DMS 273 (cell line): ENCODE data around the gene KCNH6.

Experiments used
- DNase-seq: peaks from one replicate; lab custom pipeline; 2025; ENCODE audit not compliant: unreplicated experiment; lab: John Stamatoyannopoulos, UW

Gene KCNH6

GRCh38 chr17:63486317-63487013 lies 36.7 kb upstream of the KCNH6 start:
- DNase-seq = no peak

GRCh38 chr17:63487014-63487339 lies 36.2 kb upstream of the KCNH6 start:
- DNase-seq = no peak

- no peak for DNase-seq
Measured at GRCh38 chr17:63488851-63489250, 34.3 kb upstream of the KCNH6 start.

- peak; percentile 25 for DNase-seq
Measured at GRCh38 chr17:63489291-63489690, 33.9 kb upstream of the KCNH6 start.

GRCh38 chr17:63490329-63490728 lies 32.8 kb upstream of the KCNH6 start:
- DNase-seq = no peak

DNA sequence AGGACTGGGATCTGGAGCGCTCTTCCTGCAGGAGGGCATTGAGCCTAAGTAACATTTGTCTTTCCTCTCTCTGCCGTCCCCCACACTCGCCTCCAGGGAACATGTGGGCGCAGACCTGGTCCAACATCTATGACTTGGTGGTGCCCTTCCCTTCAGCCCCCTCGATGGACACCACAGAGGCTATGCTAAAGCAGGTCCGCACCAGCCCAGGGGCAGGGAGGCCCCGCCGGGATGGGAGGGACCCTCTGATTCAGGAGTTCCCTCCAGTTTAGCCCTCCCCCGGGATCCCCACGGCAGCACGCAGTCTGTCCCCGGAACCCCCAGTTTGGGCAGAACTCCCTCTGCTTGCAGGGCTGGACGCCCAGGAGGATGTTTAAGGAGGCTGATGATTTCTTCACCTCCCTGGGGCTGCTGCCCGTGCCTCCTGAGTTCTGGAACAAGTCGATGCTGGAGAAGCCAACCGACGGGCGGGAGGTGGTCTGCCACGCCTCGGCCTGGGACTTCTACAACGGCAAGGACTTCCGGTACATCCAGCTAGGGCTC lies 32.2 kb upstream of the KCNH6 start:
- no peak for DNase-seq

- DNase-seq = no peak
Measured at GRCh38 chr17:63491413-63491812, 31.7 kb upstream of the KCNH6 start.

DNA sequence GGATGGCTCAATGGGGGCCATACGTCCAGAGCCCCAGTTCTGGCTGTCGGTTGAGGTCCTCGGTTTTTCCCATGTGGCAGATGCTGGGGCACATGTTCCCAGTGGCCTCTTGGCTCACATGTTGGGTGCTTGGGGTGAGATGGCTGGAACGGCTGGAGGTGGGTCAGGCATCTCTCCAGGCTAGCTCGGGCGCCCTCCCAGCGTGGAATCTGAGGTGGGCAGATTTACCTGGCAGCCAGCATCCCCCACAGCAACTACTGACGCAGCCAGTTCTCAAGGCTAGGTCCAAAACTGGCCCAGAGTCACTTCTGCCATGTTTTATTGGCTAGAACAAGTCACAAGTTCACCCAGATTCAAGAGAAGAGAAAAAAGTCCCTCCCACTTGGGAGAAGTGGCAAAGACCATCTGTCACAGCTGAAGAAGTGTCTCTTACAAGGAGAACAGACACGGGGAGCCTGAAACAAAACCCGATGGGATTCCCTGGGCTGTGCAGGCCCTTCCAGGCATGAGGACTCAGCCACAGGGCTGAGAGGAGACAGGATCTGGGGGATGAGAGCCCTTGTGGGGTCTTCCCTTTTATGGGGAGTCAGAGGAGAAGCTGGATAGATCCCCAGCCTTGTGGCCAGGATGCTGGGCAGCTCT lies 31.1 kb upstream of the KCNH6 start:
- DNase-seq = peak; percentile 90

GRCh38 chr17:63492940-63493339 lies 30.2 kb upstream of the KCNH6 start:
- DNase-seq = peak; percentile 28

DNA sequence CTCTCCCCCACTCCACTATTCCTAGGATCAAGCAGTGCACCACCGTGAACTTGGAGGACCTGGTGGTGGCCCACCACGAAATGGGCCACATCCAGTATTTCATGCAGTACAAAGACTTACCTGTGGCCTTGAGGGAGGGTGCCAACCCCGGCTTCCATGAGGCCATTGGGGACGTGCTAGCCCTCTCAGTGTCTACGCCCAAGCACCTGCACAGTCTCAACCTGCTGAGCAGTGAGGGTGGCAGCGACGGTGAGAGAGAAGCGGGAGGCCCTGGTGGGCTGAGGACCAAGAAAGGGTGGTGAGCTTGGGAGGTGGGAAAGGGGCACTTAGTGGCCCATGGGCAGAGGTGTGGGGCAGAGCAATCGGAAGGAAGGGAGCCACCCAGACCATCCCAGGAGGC lies 29.7 kb upstream of the KCNH6 start:
- no peak for DNase-seq

DNA sequence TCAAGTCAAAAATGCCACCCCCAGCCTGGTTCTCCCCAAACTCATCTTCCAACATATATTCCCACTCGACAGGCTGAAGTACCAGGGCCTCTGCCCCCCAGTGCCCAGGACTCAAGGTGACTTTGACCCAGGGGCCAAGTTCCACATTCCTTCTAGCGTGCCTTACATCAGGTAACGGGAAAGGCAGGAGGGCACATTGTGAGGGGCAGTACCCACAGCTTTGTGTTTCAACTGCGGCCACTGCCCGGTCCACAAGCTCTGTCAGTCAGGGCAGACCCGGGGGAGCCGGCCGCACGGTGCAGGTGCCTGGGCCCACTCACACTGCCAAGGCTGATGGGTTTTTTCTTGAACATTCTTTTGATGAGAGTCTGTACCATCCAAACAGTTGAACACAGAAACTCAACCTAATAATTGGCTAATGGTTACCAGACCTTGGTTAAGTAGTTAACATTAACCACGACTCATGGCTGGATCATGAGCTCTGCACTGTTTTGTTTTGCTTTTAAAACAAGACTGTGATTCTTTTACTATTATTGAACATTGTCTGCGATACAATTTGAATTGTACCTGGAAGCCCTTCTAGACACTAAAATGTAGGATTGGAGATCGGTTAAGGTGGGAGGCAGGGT lies 28.7 kb upstream of the KCNH6 start:
- no peak for DNase-seq

DNA sequence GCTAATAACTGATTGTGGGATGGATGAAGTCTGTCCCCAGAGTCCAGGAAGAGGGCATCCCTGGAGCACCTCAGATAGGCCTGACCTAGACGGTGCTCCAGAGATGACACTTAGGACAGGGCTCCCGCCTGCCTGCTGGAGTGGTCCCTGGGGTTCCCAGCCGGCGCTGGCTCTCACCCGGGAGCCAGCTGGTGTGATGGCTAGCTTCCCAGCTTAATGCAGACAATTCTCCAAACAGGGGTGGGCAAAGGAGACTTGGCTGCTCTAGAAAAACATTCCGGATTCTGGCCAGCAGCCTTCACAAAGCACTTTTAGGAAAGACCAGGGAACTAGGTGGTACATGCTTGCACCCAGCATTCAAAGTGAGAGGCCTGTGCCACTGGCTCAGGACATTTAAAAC lies 27.7 kb upstream of the KCNH6 start:
- peak; percentile 84 for DNase-seq

DNA sequence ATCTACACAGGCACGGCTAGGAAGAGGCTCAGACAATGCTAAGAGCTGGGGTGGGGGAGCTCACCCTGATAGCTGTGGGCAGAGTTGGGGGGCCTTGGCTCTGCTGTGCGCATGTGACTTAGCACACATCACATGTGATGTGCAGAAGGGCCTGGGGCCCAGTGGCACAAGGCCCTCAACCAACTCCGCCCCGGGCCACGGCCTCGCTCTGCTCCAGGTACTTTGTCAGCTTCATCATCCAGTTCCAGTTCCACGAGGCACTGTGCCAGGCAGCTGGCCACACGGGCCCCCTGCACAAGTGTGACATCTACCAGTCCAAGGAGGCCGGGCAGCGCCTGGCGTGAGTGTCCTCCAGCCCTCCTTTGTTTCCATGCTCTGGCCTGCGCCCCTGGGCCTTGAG lies 27.0 kb upstream of the KCNH6 start:
- no peak for DNase-seq

GRCh38 chr17:63496663-63497400 lies 26.3 kb upstream of the KCNH6 start:
- no peak for DNase-seq

- peak; percentile 80 for DNase-seq
Measured at GRCh38 chr17:63497708-63498483, 25.3 kb upstream of the KCNH6 start.

DNA sequence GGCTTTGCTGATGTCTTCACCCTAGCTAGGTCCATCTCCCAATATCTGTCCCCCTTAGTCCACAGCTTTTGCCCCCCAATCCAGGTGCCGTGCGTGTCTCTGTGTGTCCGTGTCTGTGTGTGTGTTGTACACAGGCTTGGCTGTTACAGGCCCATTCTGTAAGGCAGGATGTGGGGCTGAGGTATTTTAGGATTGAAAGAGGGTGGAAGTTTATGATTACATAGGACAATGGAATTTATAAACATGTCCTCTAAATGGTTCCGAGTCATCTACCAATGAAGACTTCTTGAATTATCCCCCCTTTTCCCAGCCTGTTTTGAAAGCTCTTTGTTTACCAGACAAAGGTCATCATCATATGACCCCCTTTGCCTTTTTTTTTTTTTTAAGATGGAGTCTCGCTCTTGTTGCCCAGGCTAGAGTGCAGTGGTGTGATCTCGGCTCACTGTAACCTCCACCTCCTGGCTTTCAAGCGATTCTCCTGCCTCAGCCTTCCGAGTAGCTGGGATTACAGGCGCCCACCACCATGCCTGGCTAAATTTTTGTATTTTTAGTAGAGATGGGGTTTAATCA lies 24.4 kb upstream of the KCNH6 start:
- no peak for DNase-seq

DNA sequence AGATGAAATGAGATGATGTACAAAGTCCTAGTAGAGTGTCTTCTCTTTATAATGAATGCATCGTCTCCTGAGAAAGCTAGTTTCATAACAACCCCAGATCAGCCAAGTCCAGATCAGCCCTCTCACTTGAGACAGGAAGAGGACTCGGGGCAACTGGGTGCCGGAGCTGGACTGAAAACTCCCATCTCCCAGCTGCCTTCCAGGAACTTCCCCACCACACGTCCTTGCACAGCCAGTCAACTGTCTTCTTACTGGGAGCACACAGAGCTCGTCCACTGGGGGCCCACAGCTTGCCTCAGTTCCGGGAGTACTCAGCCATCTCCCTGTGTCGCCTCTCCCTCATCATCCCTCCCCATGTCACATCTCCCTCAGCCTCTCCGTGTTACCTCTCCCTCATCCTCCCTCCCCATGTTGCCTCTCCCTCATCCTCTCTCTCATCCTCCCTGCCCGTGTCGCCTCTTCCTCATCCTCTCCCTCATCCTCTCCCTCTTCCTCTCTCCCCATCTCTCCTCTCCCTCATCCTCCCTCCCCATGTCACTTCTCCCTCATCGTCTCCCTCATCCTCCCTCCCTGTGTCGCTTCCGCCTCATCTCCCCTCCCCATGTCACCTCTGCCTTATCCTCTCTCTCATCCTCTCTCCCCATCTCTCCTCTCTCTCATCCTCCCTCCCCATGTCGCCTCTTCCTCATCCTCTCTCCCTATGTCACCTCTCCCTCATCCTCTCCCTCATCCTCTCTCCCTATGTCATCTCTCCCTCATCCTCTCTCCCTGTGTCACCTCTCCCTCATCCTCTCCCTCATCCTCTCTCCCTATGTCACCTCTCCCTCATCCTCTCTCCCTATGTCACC lies 22.4 kb upstream of the KCNH6 start:
- DNase-seq = no peak

GRCh38 chr17:63503341-63503705 lies 19.8 kb upstream of the KCNH6 start:
- no peak for DNase-seq

GRCh38 chr17:63504261-63504660 lies 18.9 kb upstream of the KCNH6 start:
- DNase-seq = no peak

DNA sequence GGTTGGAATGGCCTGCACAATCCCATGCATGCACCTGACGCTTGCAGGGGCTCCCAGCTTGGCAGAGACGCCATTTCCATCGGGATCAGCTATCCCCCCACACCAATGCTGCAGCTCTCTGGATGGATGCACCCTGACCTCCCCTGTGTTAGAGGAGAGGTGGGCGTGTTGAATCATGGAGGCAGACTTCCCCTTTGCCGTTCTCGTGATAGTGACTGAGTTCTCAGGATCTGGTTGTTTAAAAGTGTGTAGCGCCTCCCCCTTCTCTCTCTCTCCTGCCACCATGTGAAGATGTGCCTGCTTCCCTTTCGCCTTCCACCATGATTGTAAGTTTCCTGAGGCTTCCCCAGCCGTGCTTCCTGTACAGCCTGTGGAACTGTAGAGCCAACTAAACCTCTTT lies 17.8 kb upstream of the KCNH6 start:
- DNase-seq = no peak
